Measurements from ENCODE around the gene CBL.

GRCh38 chr11:119297938-119298337, 91.8 kb downstream of the CBL start:
- TF ChIP-seq, protein P1, sequence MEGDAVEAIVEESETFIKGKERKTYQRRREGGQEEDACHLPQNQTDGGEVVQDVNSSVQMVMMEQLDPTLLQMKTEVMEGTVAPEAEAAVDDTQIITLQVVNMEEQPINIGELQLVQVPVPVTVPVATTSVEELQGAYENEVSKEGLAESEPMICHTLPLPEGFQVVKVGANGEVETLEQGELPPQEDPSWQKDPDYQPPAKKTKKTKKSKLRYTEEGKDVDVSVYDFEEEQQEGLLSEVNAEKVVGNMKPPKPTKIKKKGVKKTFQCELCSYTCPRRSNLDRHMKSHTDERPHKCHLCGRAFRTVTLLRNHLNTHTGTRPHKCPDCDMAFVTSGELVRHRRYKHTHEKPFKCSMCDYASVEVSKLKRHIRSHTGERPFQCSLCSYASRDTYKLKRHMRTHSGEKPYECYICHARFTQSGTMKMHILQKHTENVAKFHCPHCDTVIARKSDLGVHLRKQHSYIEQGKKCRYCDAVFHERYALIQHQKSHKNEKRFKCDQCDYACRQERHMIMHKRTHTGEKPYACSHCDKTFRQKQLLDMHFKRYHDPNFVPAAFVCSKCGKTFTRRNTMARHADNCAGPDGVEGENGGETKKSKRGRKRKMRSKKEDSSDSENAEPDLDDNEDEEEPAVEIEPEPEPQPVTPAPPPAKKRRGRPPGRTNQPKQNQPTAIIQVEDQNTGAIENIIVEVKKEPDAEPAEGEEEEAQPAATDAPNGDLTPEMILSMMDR (conservative IDR thresholded peaks at IDR 0.05; ENCODE audit: low read depth in 2 of 2) = no peak
- no peak for TF ChIP-seq POLR2AphosphoS5 (IDR thresholded peaks at IDR 0.05; ENCODE audit: low read depth)
- TF ChIP-seq EZH2 (IDR thresholded peaks at IDR 0.05; ENCODE audit: low read depth, unreplicated experiment) = no peak
- TF ChIP-seq CREB1 (CRISPR knock-in tag; IDR thresholded peaks at IDR 0.05; ENCODE audit: low read depth) = no peak
- no peak for TF ChIP-seq EZH2phosphoT487 (IDR thresholded peaks at IDR 0.05; ENCODE audit: unreplicated experiment)
- TF ChIP-seq REST (IDR thresholded peaks at IDR 0.05; ENCODE audit: unreplicated experiment) = no peak
- TF ChIP-seq ETS1 (IDR thresholded peaks at IDR 0.05) = no peak
- TF ChIP-seq NANOG (IDR thresholded peaks at IDR 0.05; ENCODE audit: borderline replicate concordance) = no peak

Data from GM23338 (cell line).